HEK293 (cell line): Measurements from ENCODE around the gene PLEKHD1.
"Not testable (repeated sequence)": the region's sequence is repeated elsewhere in the genome, so short reads cannot be mapped to it uniquely, and the experiment has no call there.

Source experiments
- BCL11A ChIP-seq: fragments of 450-650 bp; formaldehyde crosslinking; IDR thresholded peaks from 2 replicates; pipeline ENCODE4 v1.5.1; 2016; ENCODE audit warnings: low read depth, missing biosample characterization, missing genetic modification characterization
- GLI4 ChIP-seq: fragments of 450-650 bp; formaldehyde crosslinking; IDR thresholded peaks from 2 replicates; pipeline ENCODE4 v1.5.1; 2016; ENCODE audit warnings: missing biosample characterization, missing genetic modification characterization
- SP3 ChIP-seq: fragments of 450-650 bp; formaldehyde crosslinking; IDR thresholded peaks from 2 replicates; pipeline ENCODE4 v1.5.1; 2016; ENCODE audit warnings: missing biosample characterization, missing genetic modification characterization
- ZBTB21 ChIP-seq: fragments of 450-650 bp; formaldehyde crosslinking; IDR thresholded peaks from 2 replicates; pipeline ENCODE4 v1.5.1; 2017; ENCODE audit warnings: missing biosample characterization, missing genetic modification characterization
- ZNF223 ChIP-seq: fragments of 450-650 bp; formaldehyde crosslinking; IDR thresholded peaks from 2 replicates; pipeline ENCODE4 v1.5.1; 2016; ENCODE audit warnings: missing biosample characterization, missing genetic modification characterization
- ZNF324 ChIP-seq: fragments of 450-650 bp; formaldehyde crosslinking; IDR thresholded peaks from 2 replicates; pipeline ENCODE4 v1.5.1; 2016; ENCODE audit warnings: missing biosample characterization, missing genetic modification characterization
- ZNF529 ChIP-seq: fragments of 450-650 bp; formaldehyde crosslinking; IDR thresholded peaks from 2 replicates; pipeline ENCODE4 v1.5.1; 2017; ENCODE audit warnings: missing genetic modification characterization, missing biosample characterization; ENCODE audit not compliant: insufficient replicate concordance
- ZNF548 ChIP-seq: fragments of 450-650 bp; formaldehyde crosslinking; IDR thresholded peaks from 2 replicates; pipeline ENCODE4 v1.5.1; 2016; ENCODE audit warnings: missing biosample characterization, missing genetic modification characterization
- ZNF777 ChIP-seq: fragments of 450-650 bp; formaldehyde crosslinking; IDR thresholded peaks from 2 replicates; pipeline ENCODE4 v1.5.1; 2017; ENCODE audit warnings: missing biosample characterization, missing genetic modification characterization, borderline replicate concordance
- TF ChIP-seq, protein P1 (sequence below): fragments of 450-650 bp; formaldehyde crosslinking; IDR thresholded peaks from 2 replicates; pipeline ENCODE4 v1.5.1; 2016; ENCODE audit warnings: missing biosample characterization, missing genetic modification characterization
- TF ChIP-seq, protein P2 (sequence below): fragments of 450-650 bp; formaldehyde crosslinking; IDR thresholded peaks from 2 replicates; pipeline ENCODE4 v1.5.1; 2017; ENCODE audit warnings: missing biosample characterization, mild to moderate bottlenecking, missing genetic modification characterization, moderate library complexity

DNA sequence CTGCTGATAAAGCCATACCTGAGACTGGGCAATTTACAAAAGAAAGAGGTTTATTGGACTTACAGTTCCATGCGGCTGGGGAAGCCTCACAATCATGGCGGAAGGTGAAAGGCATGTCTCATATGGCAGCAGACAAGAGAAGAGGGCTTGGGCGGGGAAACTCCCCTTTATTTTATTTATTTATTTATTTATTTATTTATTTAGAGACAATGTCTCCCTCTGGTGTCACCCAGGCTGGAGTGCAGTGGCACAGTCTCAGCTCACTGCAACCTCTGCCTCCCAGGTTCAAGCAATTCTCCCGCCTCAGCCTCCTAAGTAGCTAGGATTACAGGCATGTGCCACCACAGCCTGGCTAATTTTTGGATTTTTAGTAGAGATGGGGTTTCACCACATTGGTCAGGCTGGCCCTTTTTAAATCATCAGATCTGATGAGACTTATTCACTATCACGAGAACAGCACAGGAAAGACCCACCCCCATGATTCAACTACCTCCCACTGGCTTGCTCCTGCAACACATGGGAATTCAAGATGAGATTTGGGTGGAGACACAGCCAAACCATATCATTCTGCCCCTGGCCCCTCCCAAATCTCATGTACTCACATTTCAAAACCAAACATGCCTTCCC lies 7.6 kb upstream of the PLEKHD1 start:
- not testable (repeated sequence) for TF ChIP-seq ZNF548; BCL11A; ZNF223 (tag by site-specific recombination); ZNF529 (tag by site-specific recombination); GLI4; ZNF777 (tag by site-specific recombination); SP3 (tag by site-specific recombination); ZNF324 (tag by site-specific recombination); ZBTB21 (tag by site-specific recombination)
- TF ChIP-seq, protein P1, sequence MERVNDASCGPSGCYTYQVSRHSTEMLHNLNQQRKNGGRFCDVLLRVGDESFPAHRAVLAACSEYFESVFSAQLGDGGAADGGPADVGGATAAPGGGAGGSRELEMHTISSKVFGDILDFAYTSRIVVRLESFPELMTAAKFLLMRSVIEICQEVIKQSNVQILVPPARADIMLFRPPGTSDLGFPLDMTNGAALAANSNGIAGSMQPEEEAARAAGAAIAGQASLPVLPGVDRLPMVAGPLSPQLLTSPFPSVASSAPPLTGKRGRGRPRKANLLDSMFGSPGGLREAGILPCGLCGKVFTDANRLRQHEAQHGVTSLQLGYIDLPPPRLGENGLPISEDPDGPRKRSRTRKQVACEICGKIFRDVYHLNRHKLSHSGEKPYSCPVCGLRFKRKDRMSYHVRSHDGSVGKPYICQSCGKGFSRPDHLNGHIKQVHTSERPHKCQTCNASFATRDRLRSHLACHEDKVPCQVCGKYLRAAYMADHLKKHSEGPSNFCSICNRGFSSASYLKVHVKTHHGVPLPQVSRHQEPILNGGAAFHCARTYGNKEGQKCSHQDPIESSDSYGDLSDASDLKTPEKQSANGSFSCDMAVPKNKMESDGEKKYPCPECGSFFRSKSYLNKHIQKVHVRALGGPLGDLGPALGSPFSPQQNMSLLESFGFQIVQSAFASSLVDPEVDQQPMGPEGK (tag by site-specific recombination): not testable (repeated sequence)
- TF ChIP-seq, protein P2, sequence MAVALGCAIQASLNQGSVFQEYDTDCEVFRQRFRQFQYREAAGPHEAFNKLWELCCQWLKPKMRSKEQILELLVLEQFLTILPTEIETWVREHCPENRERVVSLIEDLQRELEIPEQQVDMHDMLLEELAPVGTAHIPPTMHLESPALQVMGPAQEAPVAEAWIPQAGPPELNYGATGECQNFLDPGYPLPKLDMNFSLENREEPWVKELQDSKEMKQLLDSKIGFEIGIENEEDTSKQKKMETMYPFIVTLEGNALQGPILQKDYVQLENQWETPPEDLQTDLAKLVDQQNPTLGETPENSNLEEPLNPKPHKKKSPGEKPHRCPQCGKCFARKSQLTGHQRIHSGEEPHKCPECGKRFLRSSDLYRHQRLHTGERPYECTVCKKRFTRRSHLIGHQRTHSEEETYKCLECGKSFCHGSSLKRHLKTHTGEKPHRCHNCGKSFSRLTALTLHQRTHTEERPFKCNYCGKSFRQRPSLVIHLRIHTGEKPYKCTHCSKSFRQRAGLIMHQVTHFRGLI (tag by site-specific recombination): not testable (repeated sequence)
